Vein endothelial cell (primary cell): Measurements from ENCODE around the gene CNMD. TPM values are rescaled to one million over a fixed set of nuclear protein-coding genes. Genes with fewer than 3 reads are reported as not detected.

ENCODE experiments used
- total RNA-seq: library from RNA; depleted of rRNA; stranded (reverse); fragments of >200 nt; gene quantifications from 2 replicates; pipeline ENCODE4 v1.2.3, GENCODE V29; 2012

CNMD gene
- total RNA-seq: not detected in 2 replicates

DNA sequence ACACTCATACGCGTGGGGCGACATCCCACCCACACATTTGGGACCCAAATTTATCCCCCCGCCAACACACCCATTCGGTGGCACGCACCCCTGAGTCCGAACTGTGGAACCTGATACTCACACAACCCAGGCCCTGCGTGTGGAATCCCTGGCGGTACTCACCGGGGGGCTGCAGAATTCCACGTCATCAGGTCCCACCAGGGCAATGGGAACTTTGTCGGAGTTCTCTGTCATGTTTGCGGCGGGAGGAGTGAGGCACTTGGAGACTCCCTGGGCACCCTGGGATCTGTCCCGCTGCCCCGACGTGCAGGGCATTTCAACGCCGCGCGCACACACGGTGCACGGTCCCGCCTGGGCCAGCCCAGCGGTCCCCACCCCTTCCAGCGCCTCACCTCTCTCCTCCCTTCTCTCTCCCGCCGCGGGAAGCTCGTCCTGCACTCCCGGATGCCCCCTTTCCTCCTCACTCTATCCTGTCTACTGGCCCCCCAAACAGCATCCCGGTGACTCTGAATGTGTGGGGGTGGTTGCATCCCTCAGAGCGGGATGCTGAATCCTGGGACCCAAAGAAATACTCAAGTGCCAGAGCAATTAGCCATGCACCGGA, at the start of gene CNMD:
TSS of gene CNMD (minus strand) at position 353 of the 604 bp plus-strand sequence. CDS start at position 234, 119 bp downstream.

Other genes starting within 250 kb of the CNMD start
- gene HNRNPA1L2, start 97.4 kb downstream of the CNMD start, total RNA-seq: 3.4 and 4.9 TPM in 2 replicates
- 41.8 and 48.5 TPM in 2 replicates for gene SUGT1, start 87.0 kb downstream of the CNMD start, total RNA-seq
- gene PCDH8, start 108.8 kb upstream of the CNMD start, total RNA-seq: not detected in 2 replicates